Esophagus mucosa (tissue), 1 donor: Measurements from ENCODE around the gene NLGN2. TPM values are rescaled to one million over a fixed set of nuclear protein-coding genes. Genes with fewer than 3 reads are reported as not detected.

Source experiments
- ATAC-seq: fragments of 200-7000 bp; cut with Tn5 transposase; one replicate; pipeline ENCODE4 v1.9.1; 2020
- total RNA-seq: library from RNA; stranded (reverse); gene quantifications from one replicate; pipeline ENCODE4 v1.2.4, GENCODE V29; 2023
- donor health status: DM: yes; HTN: yes; CAD: no.

The NLGN2 gene
- total RNA-seq, 1 donor from 2014 or later: 3.0 TPM

- ATAC-seq: no peak
Observed at GRCh38 chr17:7414837-7415236, 7.2 kb downstream of the NLGN2 start.

GRCh38 chr17:7415784-7416183 lies 8.1 kb downstream of the NLGN2 start:
- no peak for ATAC-seq

GRCh38 chr17:7416323-7416722 lies 8.7 kb downstream of the NLGN2 start:
- ATAC-seq: no peak

GRCh38 chr17:7417056-7417655 lies 9.5 kb downstream of the NLGN2 start:
- no peak for ATAC-seq

GRCh38 chr17:7418472-7419152 lies 11.0 kb downstream of the NLGN2 start:
- no peak for ATAC-seq

GRCh38 chr17:7419819-7420610 lies 12.4 kb downstream of the NLGN2 start, which contains the start of gene SPEM1:
SPEM1 (plus strand) TSS chr17:7420324; CDS start chr17:7420385, 61 bp downstream.
- no peak for ATAC-seq

GRCh38 chr17:7421186-7421585 lies 13.5 kb downstream of the NLGN2 start:
- ATAC-seq: no peak

GRCh38 chr17:7423679-7424078 lies 16.0 kb downstream of the NLGN2 start:
- no peak for ATAC-seq

GRCh38 chr17:7425316-7425715 lies 17.7 kb downstream of the NLGN2 start, which contains the start of gene SPEM2:
SPEM2 (plus strand) TSS chr17:7425616; CDS start chr17:7425689, 73 bp downstream.
- no peak for ATAC-seq

- ATAC-seq: no peak
Observed at GRCh38 chr17:7425756-7426155, 18.1 kb downstream of the NLGN2 start.

GRCh38 chr17:7426203-7426863 lies 18.7 kb downstream of the NLGN2 start:
- ATAC-seq: no peak

- peak; percentile 11 for ATAC-seq
Observed at GRCh38 chr17:7426896-7427489, 19.3 kb downstream of the NLGN2 start.

- ATAC-seq: no peak
Observed at GRCh38 chr17:7427549-7427948, 19.9 kb downstream of the NLGN2 start.

- no peak for ATAC-seq
Observed at GRCh38 chr17:7428557-7428956, 20.9 kb downstream of the NLGN2 start, which contains the start of gene SPEM3. SPEM3 (plus strand) TSS chr17:7428857; CDS start chr17:7428903, 46 bp downstream.

GRCh38 chr17:7429722-7430121 lies 22.1 kb downstream of the NLGN2 start:
- ATAC-seq: peak; percentile 5

- ATAC-seq: no peak
Observed at GRCh38 chr17:7431231-7431630, 23.6 kb downstream of the NLGN2 start.

- ATAC-seq: no peak
Observed at GRCh38 chr17:7432296-7432695, 24.7 kb downstream of the NLGN2 start.

- ATAC-seq: peak; percentile 32
Observed at GRCh38 chr17:7435676-7436555, 28.3 kb downstream of the NLGN2 start.

GRCh38 chr17:7436556-7437368 lies 29.1 kb downstream of the NLGN2 start:
- peak; percentile 73 for ATAC-seq

GRCh38 chr17:7437369-7437863 lies 29.8 kb downstream of the NLGN2 start:
- ATAC-seq: no peak
